Kidney (tissue), 14 donors: ENCODE results near the gene ANKRD44. TPM values are rescaled to one million over a fixed set of nuclear protein-coding genes. Genes with fewer than 3 reads are reported as not detected.

Source experiments
- DNase-seq, 5 donors: peaks; one replicate each; pipeline ENCODE4 v3.0.0-alpha.2; 2013 to 2020
- FAIRE-seq: peaks from 2 replicates; lab custom pipeline; 2012; peaks lifted over from hg19 to GRCh38; lab: Jason Lieb, UNC
- H3K27ac ChIP-seq, 2 donors: one replicate each; pipeline ENCODE4 v1.7.0; 2013; ENCODE audit warnings: low read depth in 2 of 2, low read length in 2 of 2, inconsistent platforms in 1 of 2
- H3K27me3 ChIP-seq: one replicate; pipeline ENCODE4 v1.7.1; 2013; ENCODE audit warnings: low read length, inconsistent platforms; ENCODE audit not compliant: control insufficient read depth, insufficient read depth
- H3K36me3 ChIP-seq, 3 donors: one replicate each; pipeline versions ENCODE4 v1.7.0 to v1.7.1; 2013; ENCODE audit warnings: low read length in 3 of 3, control low read depth in 1 of 3, inconsistent platforms in 1 of 3; ENCODE audit not compliant: insufficient read depth in 3 of 3, control insufficient read depth in 2 of 3
- H3K4me1 ChIP-seq, 3 donors: one replicate each; pipeline versions ENCODE4 v1.7.0 to v1.7.1; 2013; ENCODE audit warnings: low read length in 3 of 3, inconsistent platforms in 1 of 3, low read depth in 1 of 3; ENCODE audit not compliant: control insufficient read depth in 2 of 3, insufficient read depth in 2 of 3
- H3K4me3 ChIP-seq, 3 donors: one replicate each; pipeline versions ENCODE4 v1.7.0 to v1.8.1; 2013; ENCODE audit warnings: low read length in 3 of 3, control low read depth in 1 of 3, inconsistent platforms in 1 of 3
- H3K9ac ChIP-seq, 3 donors: one replicate each; pipeline versions ENCODE4 v1.7.0 to v1.7.1; 2013; ENCODE audit warnings: low read length in 3 of 3, control low read depth in 1 of 3, inconsistent platforms in 1 of 3
- H3K9me3 ChIP-seq, 3 donors: one replicate each; pipeline versions ENCODE4 v1.7.0 to v1.7.1; 2013; ENCODE audit warnings: low read length in 3 of 3, control low read depth in 1 of 3, inconsistent platforms in 1 of 3; ENCODE audit not compliant: control insufficient read depth in 2 of 3, insufficient read depth in 1 of 3
- intact Hi-C: fragments of 100-400 bp; cut with DNase I; formaldehyde crosslinking; loops from one replicate; pipeline ENCODE4 v1.11.1; 2022
- polyA plus RNA-seq: library from polyadenylated mRNA; stranded (reverse); fragments of 350-450 nt; fragmentation: Illumina TruSeq; extraction: RNeasy Lipid Tissue Mini Kit (QIAGEN cat#74804); gene quantifications from one replicate; pipeline ENCODE4 v1.2.3, GENCODE V29; 2014; ENCODE audit warnings: low read depth, low replicate concordance; ENCODE audit not compliant: insufficient read depth
- total RNA-seq: library from RNA; stranded (reverse); fragmentation: NEBNext Ultra II Directional; extraction: Animal tissue kit (Norgen Biotek cat#: 25700); gene quantifications from one replicate; pipeline ENCODE4 v1.2.1, GENCODE V29; 2021
- TF ChIP-seq, protein P1 (sequence below): IDR thresholded peaks from 3 replicates; pipeline ENCODE4 v1.5.1; 2012; ENCODE audit warnings: mild to moderate bottlenecking, moderate library complexity, borderline replicate concordance; ENCODE audit not compliant: insufficient read depth; ENCODE audit errors: extremely low read depth
- donor health status: control.
- donor health status: control.
- donor health status: control.
- donor health status: control.
- donor health status: control.
- donor health status: DM: yes; HTN: yes; CAD: no.
- donor health status: Normal renal cell carcinoma (clear cell type).

ANKRD44 gene
- total and polyA plus RNA-seq, 2 donors from 2014 or later: 2.2 to 39.2 TPM

DNA sequence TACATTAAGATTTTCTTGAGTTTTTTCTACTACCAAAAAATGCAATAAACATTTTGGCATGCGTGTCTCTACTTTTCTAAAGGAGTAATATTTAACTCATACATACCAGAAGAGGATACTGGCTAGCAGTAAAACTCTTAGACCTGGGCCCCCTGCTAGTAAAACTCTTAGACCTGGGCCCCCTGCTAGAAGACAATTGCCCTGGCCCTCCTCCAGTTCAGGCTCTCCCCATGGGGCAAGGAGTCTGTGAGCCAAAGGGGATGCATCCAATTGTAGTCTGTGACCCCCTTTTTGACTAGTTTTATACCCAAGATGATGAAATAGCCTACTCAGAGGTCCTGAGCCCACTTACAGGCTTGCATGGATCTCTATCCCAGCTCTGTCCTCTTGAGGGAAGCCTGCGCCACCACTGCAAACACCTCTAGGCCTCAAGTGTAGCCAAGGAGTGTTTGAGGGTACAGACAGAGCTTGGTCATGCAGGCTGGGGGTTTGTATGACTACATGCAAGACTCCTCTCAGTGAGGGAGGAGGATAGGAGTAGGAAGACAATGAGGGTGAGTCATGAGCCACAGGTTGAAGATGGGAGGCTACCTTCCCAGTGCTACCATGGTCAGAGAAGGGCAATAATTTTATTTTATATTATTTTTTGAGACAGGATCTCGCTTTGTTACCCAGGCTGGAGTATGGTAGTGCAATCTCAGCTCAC is 338.9 kb downstream of the ANKRD44 start:
- no peak overlapping the region for H3K27ac ChIP-seq
- peaks cover 0 to 3% (median 0%) of the 10 kb centered on the region in 3 donors for H3K4me1 ChIP-seq
- TF ChIP-seq, protein P1, sequence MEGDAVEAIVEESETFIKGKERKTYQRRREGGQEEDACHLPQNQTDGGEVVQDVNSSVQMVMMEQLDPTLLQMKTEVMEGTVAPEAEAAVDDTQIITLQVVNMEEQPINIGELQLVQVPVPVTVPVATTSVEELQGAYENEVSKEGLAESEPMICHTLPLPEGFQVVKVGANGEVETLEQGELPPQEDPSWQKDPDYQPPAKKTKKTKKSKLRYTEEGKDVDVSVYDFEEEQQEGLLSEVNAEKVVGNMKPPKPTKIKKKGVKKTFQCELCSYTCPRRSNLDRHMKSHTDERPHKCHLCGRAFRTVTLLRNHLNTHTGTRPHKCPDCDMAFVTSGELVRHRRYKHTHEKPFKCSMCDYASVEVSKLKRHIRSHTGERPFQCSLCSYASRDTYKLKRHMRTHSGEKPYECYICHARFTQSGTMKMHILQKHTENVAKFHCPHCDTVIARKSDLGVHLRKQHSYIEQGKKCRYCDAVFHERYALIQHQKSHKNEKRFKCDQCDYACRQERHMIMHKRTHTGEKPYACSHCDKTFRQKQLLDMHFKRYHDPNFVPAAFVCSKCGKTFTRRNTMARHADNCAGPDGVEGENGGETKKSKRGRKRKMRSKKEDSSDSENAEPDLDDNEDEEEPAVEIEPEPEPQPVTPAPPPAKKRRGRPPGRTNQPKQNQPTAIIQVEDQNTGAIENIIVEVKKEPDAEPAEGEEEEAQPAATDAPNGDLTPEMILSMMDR: no peak
- intact Hi-C loops: no loop called here
- H3K36me3 ChIP-seq: no peaks in the 10 kb centered on the region
- no peak for FAIRE-seq
- no peaks in the 10 kb centered on the region for H3K27me3 ChIP-seq
- H3K4me3 ChIP-seq: no peak overlapping the region
- no peak for DNase-seq
- no peak overlapping the region for H3K9ac ChIP-seq
- H3K9me3 ChIP-seq: no peaks in the 10 kb centered on the region

DNA sequence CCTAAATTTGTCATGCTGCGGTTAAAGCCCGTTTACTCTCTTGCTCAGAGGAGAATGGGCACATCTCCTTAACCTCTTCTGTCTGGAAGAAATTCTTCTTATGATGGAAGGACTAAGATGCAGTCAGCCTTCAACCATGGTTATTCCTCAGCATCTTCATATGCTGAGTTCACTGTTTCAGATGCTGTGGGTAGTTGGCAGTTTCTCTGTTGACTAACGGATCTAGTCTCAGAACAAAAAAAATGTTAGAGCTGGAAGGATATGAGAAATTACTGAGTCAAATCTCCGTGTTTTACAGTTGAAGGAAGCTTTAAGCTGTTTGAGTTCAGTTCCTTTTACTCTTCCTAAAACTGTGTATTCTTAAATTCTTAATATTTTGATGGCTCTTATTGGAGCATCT is 340.5 kb downstream of the ANKRD44 start:
- Histone ChIP-seq H3K4me1 (peaks cover 0 to 7% (median 0%) of the 10 kb centered on the region in 3 donors), H3K9me3 (no peaks in the 10 kb centered on the region), H3K4me3 (no peak overlapping the region), H3K36me3 (no peaks in the 10 kb centered on the region), H3K27ac (no peak overlapping the region), H3K27me3 (no peaks in the 10 kb centered on the region), H3K9ac (no peak overlapping the region)
- intact Hi-C loops: no loop called here
- DNase-seq: no peak
- no peak for FAIRE-seq
- TF ChIP-seq, protein P1: no peak

DNA sequence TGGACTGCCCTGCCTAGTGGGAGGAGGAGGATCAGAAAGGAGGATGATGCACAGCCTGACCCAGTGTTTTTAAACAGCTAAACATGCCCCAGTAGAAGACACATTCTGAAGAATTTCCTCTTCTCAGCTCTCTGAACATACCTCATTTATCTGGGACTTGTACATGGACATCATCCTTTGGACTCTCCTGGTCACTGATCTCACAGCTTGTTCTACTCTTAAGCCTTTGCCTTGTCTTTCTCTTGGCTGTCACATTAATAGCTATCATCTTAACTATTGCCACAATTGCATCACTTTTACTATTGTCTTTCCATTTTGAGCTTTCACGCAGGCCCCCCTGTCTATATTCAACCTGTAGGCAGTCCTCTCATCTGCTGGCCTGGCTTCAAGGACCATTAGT is 342.1 kb downstream of the ANKRD44 start:
- Histone ChIP-seq H3K27me3 (no peaks in the 10 kb centered on the region), H3K4me3 (no peak overlapping the region), H3K4me1 (peaks cover 0 to 7% (median 0%) of the 10 kb centered on the region in 3 donors), H3K9ac (no peak overlapping the region), H3K9me3 (no peaks in the 10 kb centered on the region), H3K36me3 (no peaks in the 10 kb centered on the region), H3K27ac (no peak overlapping the region)
- DNase-seq (no peak), FAIRE-seq (no peak)
- intact Hi-C loops: no loop called here
- TF ChIP-seq, protein P1: no peak
